HG03354 (cell line): ENCODE data around the gene SORCS1.

Source experiments
- ATAC-seq: cut with Tn5 transposase; IDR thresholded peaks from one replicate; pipeline ENCODE4 v1.9.1; 2021; ENCODE audit warnings: mild to moderate bottlenecking; ENCODE audit not compliant: unreplicated experiment, poor library complexity, severe bottlenecking

The SORCS1 gene

GRCh38 chr10:107004362-107004761, 160.1 kb downstream of the SORCS1 start:
- ATAC-seq, result no peak

- no peak for ATAC-seq
Measured at GRCh38 chr10:107002068-107002467, 162.4 kb downstream of the SORCS1 start.

GRCh38 chr10:106999118-106999707, 165.3 kb downstream of the SORCS1 start:
- no peak for ATAC-seq

- ATAC-seq, result no peak
Measured at GRCh38 chr10:106997721-106998120, 166.8 kb downstream of the SORCS1 start.

GRCh38 chr10:106996510-106996909, 168.0 kb downstream of the SORCS1 start:
- no peak for ATAC-seq

- no peak for ATAC-seq
Measured at GRCh38 chr10:106992055-106992454, 172.5 kb downstream of the SORCS1 start.

- no peak for ATAC-seq
Measured at GRCh38 chr10:106991091-106991490, 173.4 kb downstream of the SORCS1 start.

- no peak for ATAC-seq
Measured at GRCh38 chr10:106987362-106987761, 177.1 kb downstream of the SORCS1 start.

- no peak for ATAC-seq
Measured at GRCh38 chr10:106982268-106982667, 182.2 kb downstream of the SORCS1 start.

- ATAC-seq, result no peak
Measured at GRCh38 chr10:106981452-106982075, 182.9 kb downstream of the SORCS1 start.

GRCh38 chr10:106980495-106981451, 183.7 kb downstream of the SORCS1 start:
- ATAC-seq, result peak; percentile 83

GRCh38 chr10:106978756-106979155, 185.8 kb downstream of the SORCS1 start:
- no peak for ATAC-seq

- ATAC-seq, result no peak
Measured at GRCh38 chr10:106973716-106974115, 190.8 kb downstream of the SORCS1 start.

- ATAC-seq, result no peak
Measured at GRCh38 chr10:106973288-106973687, 191.2 kb downstream of the SORCS1 start.

- ATAC-seq, result no peak
Measured at GRCh38 chr10:106972381-106972780, 192.1 kb downstream of the SORCS1 start.

GRCh38 chr10:106971411-106971831, 193.1 kb downstream of the SORCS1 start:
- ATAC-seq, result no peak

- ATAC-seq, result no peak
Measured at GRCh38 chr10:106967452-106967851, 197.1 kb downstream of the SORCS1 start.

- ATAC-seq, result peak; percentile 13
Measured at GRCh38 chr10:106960812-106961211, 203.7 kb downstream of the SORCS1 start.

GRCh38 chr10:106959521-106959920, 205.0 kb downstream of the SORCS1 start:
- peak; percentile 50 for ATAC-seq

GRCh38 chr10:106958589-106959361, 205.7 kb downstream of the SORCS1 start:
- no peak for ATAC-seq
